ENCODE results near the gene DES.

Gene DES

DNA sequence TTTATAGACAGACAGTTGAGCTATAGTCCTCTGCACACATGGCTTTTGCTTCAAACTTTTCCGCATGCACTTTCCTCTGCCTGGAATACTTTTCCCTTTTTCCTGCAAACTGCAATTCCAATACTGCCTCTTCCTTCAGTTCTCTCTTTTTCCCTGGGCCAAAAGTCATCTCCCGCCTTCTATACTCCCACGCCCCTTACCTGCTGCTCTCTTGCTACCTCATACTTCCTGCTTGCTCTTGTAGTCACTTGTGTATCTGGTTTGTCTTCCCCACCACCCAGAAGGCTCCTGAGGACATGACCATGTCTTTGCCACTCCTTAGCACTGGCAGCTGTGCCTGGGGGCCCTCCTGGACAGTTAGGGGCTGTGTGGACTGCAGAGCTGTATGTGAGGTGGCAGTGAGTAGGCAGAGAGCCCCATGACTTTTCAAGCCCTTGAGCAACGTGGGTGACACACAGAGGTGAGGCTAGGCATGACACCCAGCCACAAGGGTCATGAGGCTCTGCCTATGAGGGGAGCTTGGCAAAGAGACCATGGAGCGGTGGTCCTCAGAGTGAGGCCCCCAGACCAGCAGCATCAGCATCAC lies 39.7 kb downstream of the DES start:
- no peak for DNase-seq (ENCODE audit: low read depth)

DNA sequence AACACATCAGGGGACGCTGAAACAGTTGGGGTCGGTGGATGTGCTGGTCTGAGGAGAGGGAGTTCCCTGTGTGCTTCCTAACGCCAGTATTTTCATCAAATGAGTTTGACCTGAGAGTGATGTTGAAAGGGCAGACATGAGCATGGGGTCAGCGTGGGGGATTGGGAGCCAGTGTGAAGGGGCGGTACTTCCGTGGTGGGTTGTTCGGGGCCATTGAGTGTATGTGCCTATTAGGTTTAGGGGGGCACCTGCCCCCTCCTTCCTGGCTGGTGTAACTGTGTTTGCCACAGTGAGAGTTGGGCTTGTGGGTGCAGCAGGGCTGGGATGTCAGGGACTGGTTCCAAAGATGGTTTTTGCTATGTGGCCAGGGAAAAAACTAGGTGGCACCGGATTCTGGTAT lies 40.8 kb downstream of the DES start:
- DNase-seq (ENCODE audit: low read depth) = no peak

DNA sequence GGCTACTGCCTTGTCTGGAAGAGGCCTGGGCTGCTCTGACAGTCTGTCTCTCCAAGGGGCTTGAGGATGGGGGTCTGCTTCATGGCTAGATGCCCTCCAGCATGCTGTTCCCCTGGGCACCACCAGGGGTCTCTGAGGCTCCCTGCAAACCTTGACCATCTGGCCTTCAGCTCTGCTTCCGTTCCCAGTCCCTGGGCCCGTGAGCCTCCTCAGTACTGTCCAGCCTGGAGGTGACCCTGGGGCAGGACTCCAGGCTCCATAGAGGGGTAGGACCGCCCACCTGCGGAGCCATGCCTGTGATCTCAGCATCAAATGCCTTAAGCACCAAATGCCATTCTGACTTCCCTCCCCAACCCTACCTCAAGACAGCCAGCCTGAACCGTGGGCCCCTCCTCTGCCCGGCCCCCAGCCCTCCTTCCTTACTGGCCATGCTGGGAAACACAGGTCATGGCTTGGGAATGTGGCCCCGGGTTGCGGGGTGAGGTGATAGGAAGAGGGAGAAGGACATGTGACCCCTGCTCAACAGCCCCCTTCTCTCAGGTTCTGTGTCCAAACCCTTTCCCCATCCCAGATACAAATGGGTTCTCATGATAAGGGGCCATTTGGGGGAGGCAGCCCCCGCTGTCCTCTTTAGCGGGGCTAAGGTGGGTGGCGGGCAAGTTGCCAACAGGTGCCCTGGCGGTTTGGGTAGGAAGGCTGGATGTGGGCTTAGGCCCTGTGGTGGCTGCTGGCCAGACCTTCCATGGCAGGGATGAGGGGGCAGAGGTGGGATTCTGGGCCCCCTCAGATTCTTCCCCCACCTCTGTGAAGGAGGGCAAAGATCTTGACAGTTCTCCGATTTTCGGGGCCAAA lies 41.5 kb downstream of the DES start:
- DNase-seq (ENCODE audit: low read depth) = peak; percentile 28

DNA sequence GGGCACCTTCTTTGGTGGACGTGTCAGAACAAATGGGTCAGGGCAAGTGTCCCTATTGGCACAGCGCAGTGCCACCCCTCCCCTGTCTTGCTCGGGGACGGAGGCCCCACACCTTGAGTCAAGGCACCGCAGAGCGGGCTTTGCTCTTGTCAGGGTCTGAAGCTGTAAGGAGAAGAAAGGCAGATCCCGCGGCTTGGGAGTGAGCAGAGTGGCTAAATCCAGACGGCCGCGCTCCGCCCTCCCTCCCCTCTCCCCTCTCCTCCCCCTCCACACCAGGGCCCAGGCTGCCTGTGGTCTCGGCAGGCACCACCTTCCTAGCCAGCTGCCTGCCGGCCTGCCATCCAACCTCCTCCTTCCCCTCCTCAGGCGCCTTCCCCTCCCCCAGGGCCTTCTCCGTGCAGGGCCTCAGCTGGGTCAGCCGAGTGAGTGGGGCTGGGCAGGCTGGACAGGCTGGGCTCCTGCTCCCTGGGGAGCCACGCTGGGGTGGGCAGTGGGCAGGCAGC lies 42.3 kb downstream of the DES start:
- DNase-seq (ENCODE audit: low read depth) = no peak

DNA sequence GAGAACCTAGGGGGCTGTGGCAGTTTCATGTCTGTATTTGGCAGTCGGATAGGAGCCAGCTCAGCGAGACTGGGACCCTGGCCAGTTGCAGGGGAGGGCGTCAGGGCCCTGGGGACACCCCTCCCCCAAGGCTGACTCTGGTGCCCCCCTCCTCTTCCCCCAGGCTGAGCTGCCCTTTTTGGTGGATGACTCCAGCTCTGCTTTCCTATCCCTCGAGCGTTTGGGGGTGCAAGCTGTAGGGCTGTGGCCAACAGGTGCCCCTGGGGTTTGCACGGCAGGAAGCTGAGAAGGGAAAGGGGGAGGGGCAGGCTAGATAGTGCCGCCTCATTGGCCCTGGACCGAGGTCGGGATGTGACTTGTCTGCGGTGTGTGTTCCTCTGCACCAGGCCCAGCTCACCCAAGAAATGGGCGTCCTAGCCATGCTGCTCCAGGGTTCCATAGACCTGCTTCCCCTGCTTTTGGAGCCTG lies 42.9 kb downstream of the DES start:
- DNase-seq (ENCODE audit: low read depth) = no peak

DNA sequence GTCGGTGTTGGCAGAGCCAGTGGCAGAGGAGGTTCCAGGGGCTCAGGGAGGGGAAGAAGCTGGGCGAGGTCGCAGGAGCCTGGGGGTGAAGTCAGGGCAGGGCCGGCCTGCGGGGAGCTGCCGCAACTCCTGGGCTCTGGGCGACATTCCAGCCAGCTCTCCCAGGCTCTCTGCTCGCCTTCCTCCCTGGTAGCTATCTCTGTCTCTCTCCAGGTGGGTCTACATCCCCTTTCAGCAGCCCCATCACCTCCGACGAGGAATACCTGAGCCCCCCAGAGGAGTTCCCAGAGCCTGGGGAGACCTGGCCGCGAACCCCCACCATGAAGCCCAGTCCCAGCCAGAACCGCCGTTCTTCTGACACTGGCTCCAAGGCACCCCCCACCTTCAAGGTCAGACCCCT lies 43.5 kb downstream of the DES start:
- no peak for DNase-seq (ENCODE audit: low read depth)

DNA sequence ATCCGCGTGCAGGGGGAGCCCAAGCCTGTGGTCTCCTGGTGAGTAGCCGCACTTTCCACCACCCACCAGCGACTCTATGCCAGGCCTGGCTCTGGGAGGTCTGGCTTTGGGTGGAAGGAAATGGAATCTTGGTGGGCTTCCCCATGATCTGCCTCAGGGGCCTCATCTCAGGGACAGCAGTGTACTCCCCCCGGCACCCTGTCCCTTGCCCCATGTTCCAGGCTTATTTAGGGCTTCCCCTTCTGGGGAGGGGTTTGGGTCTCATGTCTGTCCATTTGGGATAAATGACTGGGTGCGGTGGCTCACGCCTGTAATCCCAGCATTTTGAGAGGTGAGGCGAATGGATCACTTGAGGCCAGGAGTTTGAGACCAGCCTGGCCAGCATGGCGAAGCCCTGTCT lies 44.2 kb downstream of the DES start:
- no peak for DNase-seq (ENCODE audit: low read depth)

DNA sequence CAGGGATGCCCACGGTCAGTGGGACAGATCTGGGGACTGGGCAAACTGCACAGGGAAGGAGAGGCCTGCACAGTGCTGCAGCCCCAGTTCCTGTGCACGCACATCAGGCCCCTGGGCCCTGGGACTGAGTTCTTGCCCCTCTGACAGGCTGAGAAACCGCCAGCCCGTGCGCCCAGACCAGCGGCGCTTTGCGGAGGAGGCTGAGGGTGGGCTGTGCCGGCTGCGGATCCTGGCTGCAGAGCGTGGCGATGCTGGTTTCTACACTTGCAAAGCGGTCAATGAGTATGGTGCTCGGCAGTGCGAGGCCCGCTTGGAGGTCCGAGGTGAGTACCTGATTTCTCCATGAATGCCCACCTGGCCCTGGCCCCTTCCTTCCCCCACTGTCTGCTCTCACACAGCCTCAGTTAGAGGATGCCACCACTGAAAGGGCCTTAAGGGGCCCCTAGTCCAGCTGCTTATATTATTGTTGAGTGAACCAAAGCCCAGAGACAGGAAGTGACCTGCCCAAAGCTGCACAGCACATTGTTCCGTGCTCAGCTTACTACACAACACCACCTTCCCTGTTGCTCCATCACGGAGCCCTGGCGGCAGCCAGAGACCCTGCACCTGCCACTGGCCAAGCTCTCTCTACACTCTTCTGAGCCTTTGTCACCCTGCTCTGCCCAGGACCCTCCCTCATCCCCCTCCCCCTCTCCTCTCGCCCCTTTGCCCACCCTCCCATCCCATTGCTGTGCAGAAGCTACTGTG lies 46.3 kb downstream of the DES start:
- no peak for DNase-seq (ENCODE audit: low read depth)

DNA sequence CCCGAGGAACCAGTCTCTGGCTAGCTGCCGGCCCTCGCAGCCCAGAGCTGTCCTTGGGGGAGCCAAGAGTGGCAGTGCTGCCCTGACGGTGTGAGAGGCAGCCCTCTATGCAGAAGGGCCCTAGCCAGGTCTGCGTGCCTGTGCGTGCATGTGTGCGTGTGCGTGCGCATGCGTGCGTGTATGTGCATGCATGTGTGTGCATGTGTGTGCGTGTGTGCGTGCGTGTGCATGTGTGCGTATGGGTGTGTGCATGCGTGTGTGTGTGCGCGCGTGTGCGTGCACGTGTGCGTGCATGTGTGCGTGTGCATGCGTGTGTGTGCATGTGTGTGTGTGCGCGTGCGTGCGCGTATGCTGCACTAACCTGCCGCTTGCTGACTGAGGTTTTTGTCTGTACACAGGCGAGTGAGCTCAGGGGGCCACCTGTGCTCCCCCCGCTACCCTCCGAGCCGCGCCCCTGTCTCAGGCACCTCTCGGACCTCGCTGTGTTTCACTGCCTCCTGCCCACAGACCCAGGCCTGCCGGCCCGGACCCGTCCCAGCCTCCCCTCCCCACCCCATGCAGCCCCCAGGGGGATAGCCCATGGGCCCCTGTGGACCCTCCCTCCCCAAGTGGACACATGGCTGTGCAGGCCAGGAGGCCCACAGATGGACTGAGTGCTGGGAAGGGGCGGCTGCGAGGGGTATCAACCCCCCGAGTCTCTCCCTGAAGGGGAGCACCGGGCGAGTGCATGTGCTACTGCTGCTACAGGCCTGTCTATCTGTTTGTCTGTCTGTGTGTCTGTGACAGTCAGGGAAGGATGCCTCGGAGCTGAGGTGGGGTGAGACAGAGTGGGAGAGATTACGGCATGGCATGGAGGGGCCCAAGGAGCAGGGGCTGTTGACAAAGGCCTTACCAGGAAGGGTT lies 47.7 kb downstream of the DES start:
- DNase-seq (ENCODE audit: low read depth) = no peak

DNA sequence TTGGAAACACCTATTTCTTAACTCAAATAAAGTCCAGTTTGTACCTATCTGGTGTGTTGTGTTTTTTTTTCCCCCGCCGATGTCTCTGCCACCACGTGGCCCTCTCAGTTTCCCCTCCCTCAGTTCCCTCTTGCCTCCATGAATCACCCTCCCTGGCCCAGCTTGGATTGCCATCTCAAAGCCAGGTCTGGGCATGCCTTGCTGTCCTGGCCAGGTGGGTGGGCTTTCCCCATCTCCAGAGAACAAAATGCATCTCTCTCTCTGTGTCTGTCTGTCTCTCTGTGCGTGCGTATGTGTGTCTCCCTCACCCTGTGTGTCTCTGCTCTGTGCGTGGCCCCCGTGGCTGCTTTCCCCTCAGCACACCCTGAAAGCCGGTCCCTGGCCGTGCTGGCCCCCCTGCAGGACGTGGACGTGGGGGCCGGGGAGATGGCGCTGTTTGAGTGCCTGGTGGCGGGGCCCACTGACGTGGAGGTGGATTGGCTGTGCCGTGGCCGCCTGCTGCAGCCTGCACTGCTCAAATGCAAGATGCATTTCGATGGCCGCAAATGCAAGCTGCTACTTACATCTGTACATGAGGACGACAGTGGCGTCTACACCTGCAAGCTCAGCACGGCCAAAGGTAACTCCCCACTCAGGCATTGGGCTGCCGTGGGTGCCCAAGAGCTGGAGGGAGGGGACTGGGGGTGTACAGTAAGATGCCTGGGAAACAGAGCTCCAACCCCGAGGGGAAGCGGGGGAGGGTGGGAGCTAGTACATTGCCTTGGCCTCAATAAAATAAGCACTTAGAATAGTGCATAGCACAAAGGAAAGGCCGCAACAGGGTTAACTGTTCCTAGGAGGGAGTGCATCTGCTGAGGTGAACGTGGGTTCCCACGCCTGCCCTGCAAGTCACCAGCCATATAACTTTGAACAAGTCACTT lies 48.9 kb downstream of the DES start:
- DNase-seq (ENCODE audit: low read depth) = no peak

DNA sequence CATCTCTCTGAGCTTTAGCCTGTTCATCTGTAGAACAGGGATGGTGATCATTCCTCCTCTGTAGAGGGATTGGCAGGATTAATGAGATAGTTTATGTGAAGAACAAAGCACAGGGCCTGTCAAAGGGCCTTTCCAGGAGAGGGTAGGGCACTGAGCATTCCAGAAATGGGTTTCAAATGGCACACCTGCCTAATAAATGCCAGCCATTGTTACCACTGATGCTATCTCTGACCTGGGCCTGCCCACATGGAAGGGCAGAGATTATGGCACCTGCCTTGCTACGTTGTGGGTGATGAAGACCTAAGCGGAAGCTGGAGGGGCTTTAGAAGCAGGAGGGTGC lies 49.5 kb downstream of the DES start:
- DNase-seq (ENCODE audit: low read depth) = no peak

DNA sequence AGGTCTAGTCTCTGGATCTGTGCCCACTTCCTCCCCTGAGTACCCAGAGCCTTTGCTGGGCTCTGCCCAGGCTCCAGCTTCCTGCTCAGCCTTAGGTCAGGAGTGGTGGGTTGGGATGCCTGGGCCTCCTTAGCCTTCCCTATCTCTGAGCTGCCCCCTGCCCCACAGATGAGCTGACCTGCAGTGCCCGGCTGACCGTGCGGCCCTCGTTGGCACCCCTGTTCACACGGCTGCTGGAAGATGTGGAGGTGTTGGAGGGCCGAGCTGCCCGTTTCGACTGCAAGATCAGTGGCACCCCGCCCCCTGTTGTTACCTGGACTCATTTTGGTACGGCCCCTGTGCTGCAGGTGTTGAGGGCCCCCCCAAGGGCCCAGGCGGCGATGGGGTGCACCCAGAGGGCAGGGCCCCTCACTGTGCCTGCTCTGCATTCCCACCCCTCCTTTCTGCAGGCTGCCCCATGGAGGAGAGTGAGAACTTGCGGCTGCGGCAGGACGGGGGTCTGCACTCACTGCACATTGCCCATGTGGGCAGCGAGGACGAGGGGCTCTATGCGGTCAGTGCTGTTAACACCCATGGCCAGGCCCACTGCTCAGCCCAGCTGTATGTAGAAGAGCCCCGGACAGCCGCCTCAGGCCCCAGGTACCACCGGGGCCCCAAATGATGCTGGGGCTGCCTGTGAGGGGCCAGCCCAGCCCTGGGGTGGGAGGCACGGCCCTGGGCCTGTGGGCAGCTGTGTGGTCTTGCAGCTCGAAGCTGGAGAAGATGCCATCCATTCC lies 50.4 kb downstream of the DES start:
- no peak for DNase-seq (ENCODE audit: low read depth)

DNA sequence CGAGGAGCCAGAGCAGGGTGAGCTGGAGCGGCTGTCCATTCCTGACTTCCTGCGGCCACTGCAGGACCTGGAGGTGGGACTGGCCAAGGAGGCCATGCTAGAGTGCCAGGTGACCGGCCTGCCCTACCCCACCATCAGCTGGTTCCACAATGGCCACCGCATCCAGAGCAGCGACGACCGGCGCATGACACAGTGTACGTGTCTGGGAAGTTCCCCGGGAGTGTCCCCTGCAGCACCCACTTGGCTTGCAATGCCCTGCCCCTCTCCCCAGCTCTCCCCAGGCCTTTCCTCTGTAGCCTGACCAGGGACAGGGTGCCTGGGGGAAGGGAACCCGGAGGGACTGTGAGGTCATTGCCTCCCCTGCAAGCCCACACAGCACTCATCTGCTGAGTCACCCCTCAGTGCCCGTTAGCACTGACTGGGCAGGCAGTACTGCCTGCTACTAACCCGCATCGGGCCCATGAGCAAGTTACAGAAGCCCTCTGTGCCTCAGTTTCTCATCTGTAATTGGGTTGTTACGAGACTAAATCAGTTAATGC lies 51.1 kb downstream of the DES start:
- DNase-seq (ENCODE audit: low read depth) = no peak

DNA sequence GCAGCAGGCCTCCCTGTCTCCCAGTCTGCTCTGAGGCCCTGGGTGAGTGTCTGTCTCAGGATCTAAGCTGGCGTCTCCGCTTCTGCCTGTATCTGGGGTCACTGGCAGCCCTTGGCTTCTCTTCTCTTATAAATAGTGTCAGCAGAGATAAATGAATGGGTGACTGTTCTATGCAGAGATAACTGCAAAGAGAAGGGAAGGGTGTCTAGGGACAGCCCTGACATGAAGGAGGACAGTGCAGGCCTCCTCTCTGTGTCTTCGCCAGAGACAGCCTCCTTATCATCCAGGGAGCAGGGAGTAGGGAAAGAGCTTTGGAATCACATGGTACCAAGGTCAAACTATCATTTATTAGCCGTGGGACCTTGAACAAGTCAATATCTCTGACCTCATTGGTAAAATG lies 52.3 kb downstream of the DES start:
- no peak for DNase-seq (ENCODE audit: low read depth)

DNA sequence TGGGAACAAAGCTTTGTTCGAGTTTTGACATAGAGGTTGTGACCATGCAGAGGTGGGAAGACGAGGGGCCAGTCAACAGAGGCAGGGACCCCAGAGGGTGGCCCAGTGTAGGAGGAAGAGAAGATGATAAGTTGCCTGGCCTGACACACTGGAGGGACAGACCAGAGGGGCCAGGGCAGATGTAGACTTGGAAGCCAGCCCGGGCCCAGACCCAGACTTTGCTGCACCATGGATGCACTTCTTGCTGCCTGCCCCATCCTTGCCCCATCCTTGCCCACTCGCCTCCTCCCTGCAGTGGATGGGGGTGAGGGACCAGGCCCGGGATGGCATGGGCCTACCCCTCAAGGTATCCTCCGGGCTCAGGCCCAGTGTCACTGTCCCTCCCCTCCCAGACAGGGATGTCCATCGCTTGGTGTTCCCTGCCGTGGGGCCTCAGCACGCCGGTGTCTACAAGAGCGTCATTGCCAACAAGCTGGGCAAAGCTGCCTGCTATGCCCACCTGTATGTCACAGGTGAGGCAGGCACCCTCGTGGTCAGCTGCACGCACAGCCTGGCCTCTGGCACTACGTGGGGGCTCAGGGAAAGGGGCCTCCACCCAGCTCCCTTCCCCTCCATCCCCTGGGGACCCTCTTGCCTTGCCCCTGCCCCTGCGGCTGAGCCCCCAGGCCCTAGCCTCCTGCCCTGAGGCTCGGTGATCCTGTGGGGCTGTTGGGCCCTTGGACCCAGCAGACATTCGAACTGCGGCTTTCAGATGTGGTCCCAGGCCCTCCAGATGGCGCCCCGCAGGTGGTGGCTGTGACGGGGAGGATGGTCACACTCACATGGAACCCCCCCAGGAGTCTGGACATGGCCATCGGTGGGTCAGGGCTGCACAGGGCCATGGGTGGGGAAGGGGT lies 53.5 kb downstream of the DES start:
- no peak for DNase-seq (ENCODE audit: low read depth)

DNA sequence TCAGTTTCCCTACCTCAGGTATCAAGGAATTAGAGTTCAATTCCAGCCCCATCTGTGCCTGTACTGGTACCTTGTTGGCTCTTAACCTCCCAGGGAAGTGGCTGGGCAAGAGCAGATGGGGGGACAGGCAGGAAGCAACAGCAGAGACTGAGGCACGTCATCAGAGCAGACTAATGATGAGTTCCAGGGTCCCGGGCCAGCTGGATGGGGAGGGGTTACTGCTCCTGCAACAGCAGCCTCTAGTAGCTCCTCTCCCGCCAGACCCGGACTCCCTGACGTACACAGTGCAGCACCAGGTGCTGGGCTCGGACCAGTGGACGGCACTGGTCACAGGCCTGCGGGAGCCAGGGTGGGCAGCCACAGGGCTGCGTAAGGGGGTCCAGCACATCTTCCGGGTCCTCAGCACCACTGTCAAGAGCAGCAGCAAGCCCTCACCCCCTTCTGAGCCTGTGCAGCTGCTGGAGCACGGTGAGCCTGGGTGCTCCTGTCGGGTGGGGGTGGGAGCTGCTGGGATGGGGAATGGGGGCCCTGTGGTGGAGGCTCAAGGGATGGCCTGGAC lies 54.5 kb downstream of the DES start:
- no peak for DNase-seq (ENCODE audit: low read depth)

DNA sequence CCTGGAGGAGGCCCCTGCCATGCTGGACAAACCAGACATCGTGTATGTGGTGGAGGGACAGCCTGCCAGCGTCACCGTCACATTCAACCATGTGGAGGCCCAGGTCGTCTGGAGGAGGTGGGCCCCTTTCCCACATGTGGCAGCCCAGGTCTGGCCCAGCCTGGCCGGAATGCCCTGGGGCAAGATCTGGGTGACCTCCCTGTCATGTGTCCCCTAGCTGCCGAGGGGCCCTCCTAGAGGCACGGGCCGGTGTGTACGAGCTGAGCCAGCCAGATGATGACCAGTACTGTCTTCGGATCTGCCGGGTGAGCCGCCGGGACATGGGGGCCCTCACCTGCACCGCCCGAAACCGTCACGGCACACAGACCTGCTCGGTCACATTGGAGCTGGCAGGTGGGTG lies 55.3 kb downstream of the DES start:
- no peak for DNase-seq (ENCODE audit: low read depth)

DNA sequence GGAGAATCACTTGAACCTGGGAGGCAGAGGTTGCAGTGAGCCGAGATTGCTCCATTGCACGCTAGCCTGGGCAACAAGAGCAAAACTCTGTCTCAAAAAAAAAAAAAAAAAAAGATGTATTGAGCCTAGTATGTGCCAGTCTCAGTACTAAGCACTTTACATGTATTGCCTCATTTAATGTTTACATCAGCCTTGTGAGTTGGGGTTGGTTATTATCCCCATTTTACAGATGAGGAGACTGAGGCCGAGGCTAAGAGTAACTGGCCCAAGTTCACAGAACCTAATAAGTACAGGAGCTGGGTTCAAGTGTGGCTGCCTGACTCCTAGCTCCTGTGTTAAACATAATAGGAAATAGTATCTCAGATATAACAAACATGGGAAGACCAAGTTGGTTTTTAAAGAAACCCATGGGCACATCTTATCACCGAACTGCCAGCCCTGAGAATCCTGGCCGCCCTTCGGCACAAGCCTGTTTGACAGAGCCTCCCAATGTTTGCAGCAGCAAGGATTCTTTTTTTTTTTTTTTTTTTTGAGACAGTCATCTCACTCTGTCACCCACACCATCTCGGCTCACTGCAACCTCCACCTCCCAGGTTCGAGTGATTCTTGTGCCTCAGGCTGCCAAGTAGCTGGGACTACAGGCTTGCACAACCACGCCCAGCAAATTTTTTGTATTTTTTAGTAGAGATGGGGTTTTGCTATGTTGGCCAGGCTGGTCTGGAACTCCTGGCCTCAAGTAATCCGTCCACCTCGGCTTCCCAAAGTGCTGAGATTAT lies 56.3 kb downstream of the DES start:
- DNase-seq (ENCODE audit: low read depth) = no peak
